ENCODE measurements around the gene TTR. TPM values are rescaled to one million over a fixed set of nuclear protein-coding genes. Genes with fewer than 3 reads are reported as not detected.

Gene TTR
- total RNA-seq: not detected in 2 replicates

GRCh38 chr18:31591628-31592027 is at the start of gene TTR:
Gene TTR (plus strand): TSS chr18:31591877. CDS start chr18:31591903, 26 bp downstream.
- no peak for DNase-seq (ENCODE audit: low read depth in 2 of 2)

DNA sequence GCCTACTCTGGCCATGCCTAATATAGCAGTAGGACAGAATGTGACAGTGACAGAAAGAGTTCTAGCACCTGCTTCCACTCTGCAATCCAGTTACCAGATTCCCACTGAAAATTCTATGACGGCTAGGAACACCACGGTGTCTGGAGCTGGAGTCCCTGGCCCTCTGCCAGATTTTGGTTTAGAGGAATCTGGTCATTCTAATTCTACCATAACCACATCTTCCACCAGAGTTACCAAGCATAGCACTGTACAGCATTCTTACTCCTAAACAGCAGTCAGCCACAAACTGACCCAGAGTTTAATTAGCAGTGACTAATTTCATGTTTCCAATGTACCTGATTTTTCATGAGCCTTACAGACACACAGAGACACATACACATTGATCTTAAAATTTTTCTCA is 45.2 kb upstream of the TTR start:
- DNase-seq (ENCODE audit: low read depth in 2 of 2): no peak

DNA sequence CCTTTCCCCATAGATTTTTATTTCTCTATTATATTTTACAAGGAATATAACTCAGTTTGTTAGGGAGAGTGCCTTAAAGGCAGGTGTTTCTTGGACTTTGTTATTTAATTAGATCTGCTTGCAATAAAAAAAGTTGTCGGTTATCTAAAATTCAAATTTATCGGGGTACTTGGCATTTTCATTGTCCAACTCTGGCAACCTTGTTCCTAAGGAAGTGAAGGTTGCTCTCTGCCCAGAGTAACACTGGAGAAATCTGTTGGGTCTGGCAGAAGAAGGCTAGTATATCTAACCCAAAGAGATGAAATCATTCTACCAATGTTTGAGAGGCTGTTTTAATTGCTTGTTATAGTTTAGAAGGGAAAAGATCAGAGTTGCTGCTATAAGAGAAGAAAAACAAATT is 42.8 kb upstream of the TTR start:
- no peak for DNase-seq (ENCODE audit: low read depth in 2 of 2)

DNA sequence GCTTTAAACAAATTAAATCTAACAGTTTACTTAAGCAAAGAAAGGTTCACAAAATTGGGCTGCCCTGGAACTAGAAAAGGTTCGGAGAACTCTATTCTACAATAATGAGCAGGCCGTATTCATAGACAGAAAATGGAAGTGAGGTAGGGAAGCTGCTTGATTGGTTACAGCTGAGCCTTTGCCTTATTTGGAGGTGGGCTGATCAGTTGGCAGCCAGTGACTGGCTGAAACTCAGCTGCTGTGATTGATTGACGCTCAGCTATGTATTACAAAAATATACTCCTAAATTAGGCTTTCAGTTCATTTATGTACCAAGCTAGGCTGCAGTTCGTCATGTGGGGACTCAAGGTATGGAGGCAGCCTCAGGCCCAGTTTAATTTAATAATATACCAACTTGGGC is 42.3 kb upstream of the TTR start:
- no peak for DNase-seq (ENCODE audit: low read depth in 2 of 2)

DNA sequence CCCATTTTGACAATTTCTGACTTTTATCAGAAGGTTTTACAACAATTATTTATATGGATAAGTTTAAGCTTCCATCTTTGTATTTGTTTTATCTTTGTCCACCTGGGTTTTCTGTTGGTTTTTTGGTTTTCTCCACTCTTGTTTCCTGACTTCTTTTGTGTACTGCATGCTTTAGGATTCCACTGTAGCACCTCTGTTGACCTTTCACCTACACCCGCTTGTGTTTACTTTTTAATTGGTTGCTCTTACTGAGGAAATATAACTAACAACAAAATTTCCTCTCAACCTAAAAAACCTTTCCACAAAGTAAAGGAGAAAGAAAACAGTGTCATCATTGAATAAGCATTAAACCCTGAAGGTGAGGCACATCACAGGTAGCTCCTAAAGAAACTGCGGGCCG is 39.8 kb upstream of the TTR start:
- no peak for DNase-seq (ENCODE audit: low read depth in 2 of 2)

- DNase-seq (ENCODE audit: low read depth in 2 of 2): peak in 1 of 2 donors; percentile 17
These were observed 37.9 kb upstream of the TTR start for GRCh38 chr18:31553800-31554199.

GRCh38 chr18:31554776-31555175 is 36.9 kb upstream of the TTR start:
- no peak for DNase-seq (ENCODE audit: low read depth in 2 of 2)

GRCh38 chr18:31555971-31556747 is 35.5 kb upstream of the TTR start:
- DNase-seq (ENCODE audit: low read depth in 2 of 2): peak; percentile 52 to 75

- DNase-seq (ENCODE audit: low read depth in 2 of 2): no peak
These were observed 34.2 kb upstream of the TTR start for GRCh38 chr18:31557446-31557845.

DNA sequence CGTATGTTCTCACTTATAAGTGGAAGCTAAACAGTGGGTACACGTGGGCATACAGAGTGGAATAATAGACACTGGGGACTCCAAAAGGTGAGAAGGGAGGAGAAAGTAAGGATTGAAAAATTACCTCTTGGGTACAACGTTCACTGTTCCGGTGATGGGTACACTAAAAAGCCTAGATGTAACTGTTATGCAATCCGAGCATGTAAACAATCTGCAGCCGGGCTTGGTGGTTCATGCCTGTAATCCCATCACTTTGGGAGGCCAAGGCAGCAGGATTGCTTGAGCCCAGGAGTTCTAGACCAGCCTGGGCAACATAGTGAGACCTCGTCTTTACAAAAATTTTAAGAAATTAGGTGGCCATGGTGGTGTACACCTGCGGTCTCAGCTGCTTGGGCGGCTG is 33.1 kb upstream of the TTR start:
- DNase-seq (ENCODE audit: low read depth in 2 of 2): no peak

DNA sequence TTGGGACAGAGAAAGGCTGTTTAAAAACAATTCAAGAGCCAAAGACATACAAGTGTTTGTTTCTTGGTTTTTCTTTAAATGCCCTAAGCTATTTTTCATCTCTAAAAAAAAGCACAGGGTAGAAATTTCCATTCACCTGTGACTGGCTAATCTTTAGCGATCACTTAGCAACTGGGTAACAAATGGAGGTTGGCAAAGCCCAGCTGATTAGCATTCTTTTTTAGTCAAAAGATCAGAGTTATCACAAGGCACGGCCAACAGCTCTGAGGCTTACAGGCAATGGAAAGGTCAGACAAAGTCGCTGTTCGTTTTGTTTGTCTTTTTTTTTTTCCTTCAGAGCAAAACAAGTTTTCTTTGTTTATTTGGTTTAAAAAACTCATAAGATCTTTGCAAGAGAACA is 29.0 kb upstream of the TTR start:
- DNase-seq (ENCODE audit: low read depth in 2 of 2): no peak

GRCh38 chr18:31563778-31564177 is 27.9 kb upstream of the TTR start:
- DNase-seq (ENCODE audit: low read depth in 2 of 2): no peak

DNA sequence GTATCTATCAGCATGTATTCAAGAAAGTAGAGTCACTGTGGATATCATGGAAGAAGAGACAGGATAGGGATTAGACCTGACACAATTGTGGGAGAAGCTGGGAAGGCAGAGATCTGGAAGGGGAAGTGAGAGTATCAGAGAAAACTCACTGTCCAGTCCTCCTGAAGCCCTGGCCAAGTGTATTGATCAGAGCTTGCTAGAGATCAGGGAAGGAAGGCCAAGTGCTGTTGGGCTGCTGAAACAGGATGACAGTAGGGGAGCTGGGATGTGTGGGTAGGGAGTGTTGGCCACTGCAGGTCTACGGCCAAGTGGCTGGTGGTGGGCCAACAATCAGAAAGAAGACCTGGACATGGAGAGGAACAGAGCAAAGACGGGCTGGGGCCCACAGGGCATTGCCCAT is 26.3 kb upstream of the TTR start:
- no peak for DNase-seq (ENCODE audit: low read depth in 2 of 2)

DNA sequence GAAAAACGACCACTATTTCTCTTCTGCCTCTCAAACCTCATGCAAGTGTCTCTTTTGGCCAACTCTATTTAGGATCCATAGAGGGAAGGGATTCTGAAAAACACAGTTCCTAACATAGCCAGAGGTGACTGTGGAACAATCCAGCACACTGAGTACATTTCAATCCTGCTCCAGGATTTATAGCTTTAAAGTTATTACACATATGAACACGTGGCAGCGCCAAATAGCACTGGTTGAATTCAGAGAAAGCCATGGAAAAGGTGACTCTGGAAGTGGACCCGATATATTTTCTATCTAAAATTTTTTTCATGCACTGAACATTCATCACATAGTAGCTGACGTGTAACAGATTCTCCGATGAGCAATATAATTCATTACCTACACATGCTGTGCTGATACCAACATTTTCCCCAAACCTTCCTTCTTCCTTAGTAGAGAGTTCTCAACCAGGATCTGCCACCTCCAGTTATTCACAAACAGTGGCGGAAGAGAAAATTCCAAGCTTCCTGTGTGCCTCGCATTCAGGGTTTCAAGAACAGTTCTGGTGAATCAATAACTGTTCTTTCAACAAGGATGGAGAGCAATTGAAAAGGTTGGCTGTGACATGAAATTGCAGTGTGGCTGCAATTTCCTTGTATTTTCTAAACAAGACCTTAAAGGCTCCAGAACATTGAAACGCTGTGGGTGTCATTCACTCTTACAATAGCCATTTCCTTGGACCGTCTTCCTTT is 25.7 kb upstream of the TTR start:
- DNase-seq (ENCODE audit: low read depth in 2 of 2): no peak

- no peak for DNase-seq (ENCODE audit: low read depth in 2 of 2)
These were observed 24.9 kb upstream of the TTR start for GRCh38 chr18:31566576-31567306.

DNA sequence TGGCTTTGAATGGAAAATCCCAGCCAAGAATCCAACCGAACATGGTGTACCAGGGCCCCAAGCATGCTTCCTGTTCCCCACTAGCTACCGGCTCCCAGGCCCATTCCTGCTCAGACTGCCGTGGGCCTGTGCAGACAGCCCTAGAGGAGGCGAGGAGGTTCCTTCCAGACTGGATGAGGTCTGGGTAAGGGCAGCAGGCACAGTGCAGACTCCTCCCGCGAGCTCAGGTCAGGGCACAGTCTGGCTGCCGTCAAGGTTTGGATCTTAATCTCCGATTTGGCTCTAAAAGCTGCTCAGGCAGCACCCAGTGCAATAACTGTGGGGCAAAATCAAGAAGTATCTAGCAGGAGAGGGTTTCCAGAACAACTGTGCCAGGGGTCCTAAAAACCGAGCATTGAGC is 19.3 kb upstream of the TTR start:
- DNase-seq (ENCODE audit: low read depth in 2 of 2): no peak

DNA sequence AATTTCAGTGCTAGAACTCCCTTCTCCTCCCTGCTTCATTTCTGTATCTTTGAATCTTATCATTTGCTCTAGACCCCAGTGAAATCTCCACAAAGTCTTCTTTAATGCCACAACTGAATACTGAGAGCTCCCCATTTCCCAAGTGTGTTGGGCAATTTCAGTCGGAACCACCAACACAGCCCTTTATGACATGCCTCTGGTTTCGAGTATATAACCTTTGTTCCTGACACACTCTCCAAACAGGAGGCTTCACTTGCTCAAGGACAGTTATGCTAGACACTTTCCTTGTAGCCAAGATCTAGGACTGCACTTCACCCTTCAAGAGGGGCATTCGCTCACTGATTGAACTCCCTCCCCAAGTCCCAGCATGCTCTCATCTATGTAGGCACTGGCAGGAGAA is 18.6 kb upstream of the TTR start:
- no peak for DNase-seq (ENCODE audit: low read depth in 2 of 2)

DNA sequence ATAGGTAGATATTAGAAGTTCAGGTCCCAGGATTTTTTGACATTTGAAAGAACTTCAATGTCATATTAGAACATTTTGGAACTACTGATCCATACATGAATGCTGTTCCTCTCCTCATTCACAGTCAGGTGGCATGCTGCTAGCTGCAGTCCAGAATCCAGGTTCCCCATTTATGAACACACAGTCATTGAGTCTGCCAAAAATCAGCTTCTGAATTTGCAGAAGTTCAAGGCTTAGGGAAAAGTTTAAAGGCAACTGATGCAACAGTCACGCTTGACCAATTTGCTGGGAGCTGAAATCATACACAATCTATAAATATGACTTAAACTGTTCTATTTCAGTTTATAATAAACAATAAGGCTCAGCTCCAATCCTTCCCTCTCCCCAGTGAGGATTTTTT is 17.3 kb upstream of the TTR start:
- no peak for DNase-seq (ENCODE audit: low read depth in 2 of 2)

GRCh38 chr18:31575515-31576257 is 16.0 kb upstream of the TTR start:
- no peak for DNase-seq (ENCODE audit: low read depth in 2 of 2)

GRCh38 chr18:31576670-31577069 is 15.0 kb upstream of the TTR start:
- DNase-seq (ENCODE audit: low read depth in 2 of 2): no peak

DNA sequence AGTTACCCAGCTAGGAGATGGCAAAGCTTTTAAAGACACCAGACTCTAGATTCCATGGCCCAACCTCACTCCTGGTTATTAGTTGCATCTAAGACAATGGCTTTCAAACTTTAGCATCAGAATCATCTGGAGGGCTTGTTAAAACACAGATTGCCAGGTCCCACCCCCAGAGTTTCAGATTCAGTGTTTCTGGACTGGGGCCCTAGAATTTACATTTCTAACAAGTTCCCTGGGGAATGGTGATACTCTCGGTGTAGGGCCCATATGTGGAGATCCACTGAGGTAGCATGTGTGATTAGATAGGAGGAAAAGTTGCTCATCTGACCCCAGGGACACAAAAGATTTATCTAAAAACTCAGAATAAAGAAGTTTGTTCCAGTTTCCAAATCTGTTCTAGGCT is 14.5 kb upstream of the TTR start:
- no peak for DNase-seq (ENCODE audit: low read depth in 2 of 2)

DNA sequence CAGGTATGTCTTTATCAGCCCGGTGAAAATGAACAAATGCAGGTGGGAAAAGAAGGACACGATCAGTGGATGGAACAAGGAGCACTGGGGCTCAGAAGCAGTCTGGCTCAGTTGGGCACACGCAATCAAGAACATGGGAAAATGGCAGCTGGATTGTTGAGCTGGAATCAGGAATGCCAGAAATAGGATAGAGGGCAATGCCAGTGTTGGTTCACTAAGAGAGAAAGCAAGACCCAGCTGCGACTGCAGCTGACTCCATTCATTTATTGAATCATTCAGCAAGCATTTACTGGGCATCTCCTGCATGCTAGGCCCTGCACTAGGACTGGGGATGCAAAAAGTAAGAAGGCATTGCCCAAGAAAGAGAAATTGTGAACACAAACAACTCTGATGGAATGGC is 13.6 kb upstream of the TTR start:
- no peak for DNase-seq (ENCODE audit: low read depth in 2 of 2)
